Measurements from ENCODE around the gene EYA2.

Gene EYA2

DNA sequence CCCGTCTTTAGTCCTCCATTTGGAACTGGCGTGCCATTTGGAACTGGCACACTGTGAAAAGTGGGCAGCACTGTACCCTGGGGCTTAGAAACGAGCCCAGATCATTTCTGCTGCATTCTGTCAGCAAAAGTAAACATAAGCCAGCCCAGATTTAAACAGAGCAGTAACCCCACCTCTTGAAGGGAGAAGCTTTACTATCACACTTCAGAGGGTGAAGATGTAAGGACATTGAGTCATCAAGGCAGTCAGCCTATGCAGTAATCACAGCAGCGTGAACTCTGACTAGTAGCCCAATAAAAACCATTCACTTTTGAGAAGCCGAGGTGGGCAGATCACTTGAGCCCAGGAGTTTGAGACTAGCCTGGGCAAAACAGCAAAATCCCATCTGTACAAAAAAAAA is 216.9 kb downstream of the EYA2 start:
- DNase-seq (ENCODE audit: low read depth) = no peak

DNA sequence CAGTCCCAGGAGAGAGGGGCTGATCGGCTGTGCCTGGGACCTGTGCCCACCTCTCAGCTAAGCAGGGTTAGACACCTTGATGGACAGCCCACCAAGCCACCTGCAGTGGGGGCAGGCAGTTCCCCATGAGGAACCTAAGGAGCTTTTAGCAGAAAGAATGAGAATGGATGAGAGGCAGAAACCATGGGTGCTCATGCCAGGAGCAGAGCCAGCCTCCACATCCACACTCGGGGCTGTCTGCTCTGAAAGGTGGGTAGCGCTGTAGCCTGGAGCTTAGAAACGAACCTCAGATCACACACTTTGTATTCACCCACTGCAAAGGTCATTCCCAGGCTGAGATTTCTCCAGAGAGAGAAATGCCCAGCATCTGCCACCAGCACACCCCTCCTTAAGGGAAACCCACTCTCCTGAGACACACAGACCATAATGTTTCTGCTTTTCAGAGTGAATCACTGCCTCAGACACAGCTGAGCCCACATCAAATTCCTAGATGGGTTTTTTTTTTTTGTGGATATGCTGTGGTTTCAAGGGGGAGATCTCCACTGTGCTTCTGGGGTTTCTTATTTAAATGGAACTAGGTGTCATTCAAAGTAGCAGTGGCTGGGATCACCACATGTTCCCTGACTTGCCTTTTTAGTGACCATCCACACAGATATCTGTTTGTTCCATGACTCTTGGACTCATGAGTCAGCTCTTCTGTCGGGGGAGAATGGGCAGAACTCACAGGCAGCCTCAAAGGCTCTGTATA is 218.9 kb downstream of the EYA2 start:
- DNase-seq (ENCODE audit: low read depth) = no peak

DNA sequence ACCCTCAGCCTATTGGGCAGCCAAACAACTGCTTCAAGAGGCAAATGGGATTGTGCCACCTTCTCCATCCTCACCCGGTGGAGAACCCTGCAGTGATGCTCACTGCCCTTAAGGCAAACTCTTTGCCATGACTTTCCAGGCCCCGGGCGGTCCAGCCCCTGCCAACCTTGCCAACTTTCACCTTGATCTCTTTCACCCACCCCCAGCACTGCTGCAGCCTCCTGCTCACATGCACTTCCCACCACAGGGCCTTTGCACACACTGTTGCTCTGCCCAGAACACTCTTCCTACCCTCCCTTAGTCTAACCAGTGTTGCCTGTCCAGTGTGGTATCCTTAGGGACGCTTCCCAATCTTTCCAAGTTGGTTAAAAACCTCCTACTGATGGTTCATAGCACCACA is 221.1 kb downstream of the EYA2 start:
- no peak for DNase-seq (ENCODE audit: low read depth)

DNA sequence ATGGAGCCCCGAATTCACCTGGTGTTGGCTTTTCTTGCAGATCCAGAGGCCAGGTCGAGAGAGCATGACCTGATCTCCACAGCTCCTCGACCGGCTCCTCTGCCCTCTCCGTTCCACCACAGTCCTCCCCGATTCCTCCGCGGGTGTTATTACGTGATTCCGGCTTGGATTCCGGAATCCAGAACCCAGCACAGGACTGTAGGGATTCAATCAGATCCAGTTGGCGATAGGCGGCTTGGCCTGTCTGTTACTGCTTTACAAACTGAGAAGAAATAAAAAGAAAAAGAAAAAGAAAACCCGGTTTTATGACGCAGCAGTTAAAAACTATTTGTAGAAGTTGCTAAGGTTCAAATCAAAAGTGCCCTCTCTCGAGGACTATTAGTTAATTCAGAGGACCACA is 222.7 kb downstream of the EYA2 start:
- no peak for DNase-seq (ENCODE audit: low read depth)

DNA sequence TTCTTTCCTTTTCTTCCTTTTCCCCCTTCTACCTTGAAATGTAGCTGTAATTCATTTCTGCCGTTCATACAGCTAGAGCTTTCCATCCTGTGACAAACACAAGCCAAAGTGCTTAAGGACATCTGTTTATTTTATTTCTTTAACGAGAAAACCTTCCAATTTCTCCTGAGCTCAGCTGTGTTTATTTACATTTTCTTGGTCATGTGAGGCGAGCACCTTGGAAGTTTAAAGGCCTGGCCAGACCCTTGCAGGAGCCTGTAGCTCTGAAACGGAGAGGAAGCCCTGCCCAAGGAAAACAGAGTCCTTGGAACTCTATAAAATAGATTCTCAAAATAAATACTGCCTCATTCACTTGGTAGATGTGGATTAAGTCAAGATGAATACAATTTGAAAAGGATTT is 223.1 kb downstream of the EYA2 start:
- DNase-seq (ENCODE audit: low read depth) = no peak

DNA sequence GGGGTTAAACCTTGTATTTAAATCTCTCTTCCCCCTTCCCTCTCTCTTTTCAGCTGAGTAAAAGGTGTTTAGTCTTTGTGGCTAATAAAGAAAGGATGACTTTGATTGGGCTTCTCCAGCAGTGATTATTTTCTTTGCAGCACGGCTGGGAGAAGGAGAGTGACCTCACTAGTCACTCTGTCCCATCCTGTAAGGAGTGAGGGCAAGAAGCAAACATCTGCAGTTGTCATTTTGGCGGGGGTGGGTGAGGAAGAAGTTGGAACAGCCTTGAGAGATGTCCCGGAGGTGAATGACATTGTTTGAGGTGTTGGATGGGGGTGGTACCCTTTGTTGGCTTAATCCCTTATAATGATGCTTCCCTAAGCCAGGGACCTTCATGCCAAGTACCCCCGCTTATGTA is 223.6 kb downstream of the EYA2 start:
- no peak for DNase-seq (ENCODE audit: low read depth)

DNA sequence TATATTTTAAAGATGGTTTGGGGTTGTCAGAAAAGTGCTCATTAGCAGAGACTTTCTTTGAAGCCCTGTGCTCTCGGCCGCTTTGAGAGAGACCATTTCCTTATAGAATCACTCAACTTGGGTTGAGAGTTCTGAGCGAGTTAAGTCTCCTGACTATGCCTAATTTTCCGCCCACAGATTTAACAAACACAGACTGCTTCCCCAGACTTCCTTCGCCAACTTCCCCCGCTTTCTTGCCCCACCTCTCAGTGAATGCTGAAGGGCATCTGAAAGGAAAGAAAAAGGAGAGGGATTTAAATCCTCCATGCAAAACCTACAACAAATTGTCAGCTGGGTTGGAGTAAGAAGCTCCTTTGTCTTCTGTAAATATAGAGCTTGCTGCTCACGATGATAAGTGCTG is 224.0 kb downstream of the EYA2 start:
- no peak for DNase-seq (ENCODE audit: low read depth)

DNA sequence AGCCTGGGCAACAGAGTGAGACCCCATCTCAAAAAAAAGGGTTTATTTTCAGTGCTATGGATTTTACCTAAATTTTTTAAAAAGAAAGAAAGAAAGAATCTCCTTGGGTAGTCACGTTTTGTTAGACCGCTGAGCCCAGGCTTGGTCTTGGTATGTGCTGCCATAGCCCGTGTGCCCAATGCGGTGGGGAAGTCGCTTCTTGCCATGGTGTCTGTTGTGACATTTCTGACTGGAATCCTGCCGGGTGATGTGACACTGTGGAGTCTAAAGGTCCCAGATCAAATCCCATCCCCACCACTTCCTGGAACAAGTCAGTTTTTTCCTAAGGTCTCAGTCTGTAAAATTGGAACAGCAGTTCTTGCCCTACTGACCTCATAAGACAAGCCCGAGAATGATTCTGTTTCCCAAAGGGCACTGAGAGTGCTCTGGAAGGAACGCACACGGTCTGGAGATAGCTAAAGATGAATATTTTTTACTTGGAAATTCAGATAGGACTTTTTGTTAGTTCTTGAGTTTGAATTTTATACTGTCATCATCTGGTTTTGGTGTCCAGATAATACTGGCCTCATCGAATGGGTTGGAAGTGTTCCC is 225.8 kb downstream of the EYA2 start:
- DNase-seq (ENCODE audit: low read depth) = no peak

DNA sequence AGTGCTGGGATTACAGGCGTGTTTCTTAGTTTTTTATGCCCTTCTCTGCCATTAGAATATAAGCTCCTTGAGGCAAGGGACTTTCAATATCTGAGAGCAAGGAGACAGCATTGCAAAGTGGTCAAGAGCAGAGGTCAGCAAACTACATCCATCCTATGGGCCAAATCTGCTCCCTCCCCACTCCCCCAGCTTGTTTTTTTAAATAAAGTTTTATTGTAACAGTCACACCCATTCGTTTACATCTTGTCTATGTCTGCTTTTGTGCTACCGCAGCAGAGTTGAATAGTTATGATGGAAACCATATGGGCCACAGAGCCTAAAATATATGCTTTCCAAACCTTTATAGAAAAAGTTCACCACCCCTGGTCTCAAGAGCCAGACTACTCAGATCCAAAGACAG is 227.9 kb downstream of the EYA2 start:
- DNase-seq (ENCODE audit: low read depth) = no peak

DNA sequence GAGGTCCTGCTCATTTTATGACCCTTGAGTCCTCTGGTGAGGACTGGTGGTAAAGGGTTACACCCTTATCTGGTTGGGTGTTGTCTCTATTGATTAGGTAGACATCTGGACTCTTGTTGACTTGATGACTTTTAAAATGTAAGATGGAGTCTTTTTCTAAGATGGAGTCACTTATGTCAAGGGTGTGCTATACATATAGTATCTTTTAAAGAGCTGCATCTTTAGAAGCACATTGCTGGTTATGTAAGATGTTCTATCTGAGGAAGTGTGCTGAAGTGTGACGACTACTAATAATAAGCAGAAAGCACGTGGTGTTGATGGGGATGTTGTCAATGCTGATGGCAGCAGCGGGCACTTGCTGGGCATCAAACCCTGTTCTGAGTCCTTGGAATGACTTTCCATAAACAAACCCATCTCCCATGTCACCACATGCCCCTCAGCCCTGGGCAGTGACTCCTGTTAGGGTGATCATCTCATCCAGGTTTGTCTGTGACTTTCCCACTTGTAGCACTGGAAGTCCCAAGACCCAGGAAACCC is 229.6 kb downstream of the EYA2 start:
- DNase-seq (ENCODE audit: low read depth) = no peak

DNA sequence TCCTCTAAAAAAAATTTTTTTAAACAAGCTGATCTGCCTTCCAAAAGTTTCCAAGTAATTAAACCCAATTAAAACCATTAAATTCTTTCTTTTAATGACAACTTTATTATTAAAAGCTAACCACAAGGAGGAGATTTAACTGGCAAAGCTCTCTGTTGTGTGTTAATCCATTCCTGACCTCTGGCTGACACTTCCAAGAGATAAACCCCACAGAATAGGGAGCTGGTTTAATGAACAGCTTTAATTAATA is 230.8 kb downstream of the EYA2 start:
- DNase-seq (ENCODE audit: low read depth) = no peak

DNA sequence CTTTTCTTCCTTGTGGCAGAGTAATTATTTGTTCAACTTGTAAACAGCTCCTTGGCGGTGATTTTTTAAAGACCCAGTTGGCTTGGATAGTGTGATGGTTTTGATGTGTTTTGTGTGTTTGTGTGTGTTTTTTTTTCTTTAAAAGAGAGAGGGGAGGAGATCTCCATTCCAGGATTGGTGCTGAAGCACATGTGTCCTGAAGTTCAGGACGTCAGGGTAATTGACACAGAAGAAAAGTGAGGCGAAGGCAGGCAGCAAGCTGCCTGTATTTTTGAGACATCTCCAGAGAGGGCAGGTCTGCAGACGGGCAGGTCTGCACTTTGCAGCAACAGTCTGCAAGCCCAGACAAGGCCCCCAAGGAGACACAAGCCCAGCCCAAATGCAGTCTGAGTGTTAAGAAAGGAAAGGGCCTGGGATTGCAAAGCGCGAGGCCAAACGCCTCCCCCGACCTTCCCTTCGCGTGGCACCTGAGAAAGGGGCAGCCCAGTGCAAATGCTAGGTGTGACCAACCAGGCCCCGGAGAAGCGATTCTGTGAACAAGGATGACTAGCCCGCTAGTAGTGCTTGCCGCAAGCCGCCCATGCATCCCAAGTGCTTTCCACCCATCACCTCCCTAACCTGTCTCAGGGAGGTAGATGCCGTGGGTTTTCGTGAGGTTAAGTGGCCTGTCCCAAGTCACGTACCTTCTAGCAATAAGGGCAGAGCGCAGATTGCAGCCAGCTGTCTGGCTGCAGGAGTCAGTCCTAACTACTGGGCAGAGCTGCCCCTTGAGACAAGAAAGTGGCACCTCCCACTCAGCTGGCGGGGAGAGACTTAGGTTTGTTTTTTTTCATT is 231.3 kb downstream of the EYA2 start:
- no peak for DNase-seq (ENCODE audit: low read depth)

DNA sequence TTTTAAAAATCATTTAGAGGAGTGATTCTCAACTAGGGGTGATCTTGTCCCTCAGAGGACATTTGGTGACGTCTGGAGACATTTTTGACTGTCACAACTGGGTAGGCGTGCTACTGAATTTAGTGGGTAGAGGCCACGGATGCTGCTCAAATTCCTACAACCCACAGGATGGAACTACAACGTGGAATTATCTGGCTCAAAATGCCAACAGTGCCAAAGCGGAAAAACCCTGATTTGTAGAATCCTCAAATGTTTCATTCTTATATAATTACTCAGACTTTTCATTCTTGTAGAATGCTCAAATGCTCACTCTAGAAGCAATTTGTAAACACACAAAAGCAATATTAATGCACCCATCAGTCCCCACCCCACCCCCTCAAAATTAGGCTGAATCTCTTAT is 232.1 kb downstream of the EYA2 start:
- DNase-seq (ENCODE audit: low read depth) = no peak

DNA sequence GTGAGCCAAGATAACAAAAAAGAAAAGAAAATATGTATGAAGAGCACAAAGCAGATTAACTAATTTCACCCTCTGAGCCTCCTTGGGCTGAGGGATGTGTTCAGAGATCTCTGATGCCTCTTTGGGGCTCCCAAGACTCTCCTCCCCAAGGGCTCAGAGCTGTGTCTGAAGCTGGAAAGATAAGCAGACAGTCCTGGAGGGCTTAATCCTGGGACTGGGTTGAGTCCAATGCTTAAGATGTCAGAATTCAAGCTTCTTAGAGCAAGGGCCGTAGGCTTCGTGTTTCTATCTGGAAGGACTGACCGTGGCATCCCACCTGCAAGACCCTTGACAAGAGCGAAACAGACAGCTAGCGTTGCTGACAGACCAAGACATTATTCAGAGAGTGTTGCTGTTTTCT is 232.9 kb downstream of the EYA2 start:
- no peak for DNase-seq (ENCODE audit: low read depth)

DNA sequence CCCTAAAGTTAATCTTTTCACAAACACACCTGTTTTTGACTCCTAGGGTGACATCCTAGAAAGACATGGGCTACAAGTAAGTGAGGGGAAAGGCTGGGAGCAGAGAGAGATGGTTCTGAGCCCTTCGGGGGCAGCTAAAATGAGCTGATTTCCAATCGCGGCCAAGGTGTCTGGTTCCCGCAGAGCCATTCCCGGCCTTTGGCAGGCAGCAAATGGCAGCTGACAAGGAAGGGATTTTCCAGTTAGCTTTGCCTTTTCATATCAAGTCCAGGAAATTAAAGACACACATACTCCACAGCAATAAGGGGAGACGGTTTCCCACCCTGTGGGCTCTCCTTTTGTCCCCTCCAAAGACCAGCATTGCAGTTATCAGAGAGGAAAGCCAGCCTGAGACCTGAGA is 233.4 kb downstream of the EYA2 start:
- DNase-seq (ENCODE audit: low read depth) = no peak

DNA sequence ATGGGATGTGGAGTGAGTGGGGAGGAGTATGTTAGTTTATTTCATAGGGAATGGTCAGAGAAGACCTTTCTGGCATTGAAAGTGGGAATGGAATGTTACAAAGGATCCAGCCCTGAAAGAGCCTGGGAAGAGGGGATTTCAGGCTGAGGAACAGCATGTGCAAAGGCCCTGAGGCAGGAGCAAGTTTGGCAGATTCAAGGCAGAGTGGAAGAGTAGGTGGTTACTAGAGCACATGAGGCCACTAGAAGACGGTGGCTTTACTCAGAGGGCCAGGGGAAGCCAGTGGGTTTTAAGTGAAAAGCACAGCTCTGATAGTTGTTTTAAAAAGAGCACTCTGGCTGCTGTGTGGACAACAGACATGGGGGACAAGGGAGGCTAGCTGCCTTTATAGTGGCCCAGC is 234.7 kb downstream of the EYA2 start:
- DNase-seq (ENCODE audit: low read depth) = no peak

DNA sequence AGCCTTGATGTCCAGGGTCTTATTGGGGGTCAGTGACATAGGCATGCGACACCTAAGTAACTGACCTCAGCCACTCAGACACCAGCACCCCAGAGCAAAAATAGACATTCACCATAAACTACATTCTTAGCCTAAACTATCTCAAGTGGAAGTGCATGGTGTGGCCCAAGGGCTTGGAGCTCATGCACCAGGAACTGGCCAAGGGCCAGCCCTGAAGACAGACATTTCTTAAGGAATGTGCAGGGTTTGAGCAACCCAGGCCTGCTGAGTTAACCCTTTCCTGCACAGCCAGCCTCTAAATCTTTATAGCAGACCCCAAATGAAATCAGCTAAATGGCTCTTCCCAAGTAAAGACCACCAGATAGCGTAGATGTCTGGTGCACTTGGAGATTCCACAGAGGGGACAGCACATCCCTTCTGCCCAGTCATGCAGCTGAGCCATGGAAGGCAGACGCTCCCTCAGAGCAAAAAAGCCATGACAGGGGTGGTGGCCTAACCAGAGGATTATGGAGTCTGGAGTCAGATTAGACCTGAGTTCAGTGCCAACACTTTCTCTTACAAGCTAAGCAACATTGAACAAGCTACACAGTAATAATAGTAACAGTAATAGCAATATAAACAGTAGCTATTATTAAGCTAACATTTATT is 239.3 kb downstream of the EYA2 start:
- peak; percentile 57 for DNase-seq (ENCODE audit: low read depth)

DNA sequence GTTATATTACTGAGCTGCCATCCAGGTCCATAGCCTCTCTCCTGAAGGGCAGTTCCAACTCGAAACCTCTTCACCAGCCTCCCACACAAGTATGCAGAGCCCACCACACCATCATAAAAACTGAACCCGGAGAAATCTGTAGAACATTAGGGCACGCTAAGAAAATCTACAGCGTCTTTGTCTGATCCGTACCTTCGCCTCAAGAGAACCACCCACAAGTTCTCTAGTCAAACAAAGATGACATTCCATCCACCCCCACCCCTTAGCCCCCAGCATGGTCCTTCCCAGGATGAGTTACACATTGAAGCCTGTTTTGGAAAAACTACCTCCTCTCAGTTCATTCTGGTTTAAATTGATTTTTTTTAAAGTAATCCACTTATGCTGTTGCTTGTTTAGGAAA is 242.1 kb downstream of the EYA2 start:
- no peak for DNase-seq (ENCODE audit: low read depth)

DNA sequence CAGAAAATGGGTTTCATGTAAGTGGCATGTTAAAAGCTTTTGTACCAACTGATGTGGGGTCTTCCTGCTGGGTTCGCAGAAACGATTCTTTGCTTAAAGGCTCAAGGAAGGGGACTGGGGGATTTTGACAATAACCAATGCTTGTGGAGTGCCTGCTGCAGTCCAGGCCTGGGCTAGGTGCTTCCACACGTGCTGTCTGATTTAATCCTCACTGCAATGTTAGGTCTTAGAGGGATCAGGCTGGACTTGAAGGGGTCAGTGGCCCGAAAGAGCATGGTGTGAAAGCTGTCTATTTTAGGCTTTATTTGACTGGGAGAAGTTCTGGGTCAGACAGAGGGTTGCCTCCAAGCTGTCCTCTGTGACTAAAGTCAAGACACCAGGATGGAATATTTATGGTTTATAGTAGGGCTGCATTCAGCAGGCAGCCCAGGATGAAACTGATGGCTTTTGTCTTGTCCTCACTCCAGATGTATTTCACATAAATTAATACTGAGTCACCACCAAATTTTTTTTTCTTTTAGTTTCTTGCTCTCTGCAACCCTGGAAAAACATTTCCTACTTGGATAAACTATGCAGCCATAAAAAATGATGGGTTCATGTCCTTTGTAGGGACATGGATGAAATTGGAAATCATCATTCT is 242.7 kb downstream of the EYA2 start:
- DNase-seq (ENCODE audit: low read depth) = no peak

DNA sequence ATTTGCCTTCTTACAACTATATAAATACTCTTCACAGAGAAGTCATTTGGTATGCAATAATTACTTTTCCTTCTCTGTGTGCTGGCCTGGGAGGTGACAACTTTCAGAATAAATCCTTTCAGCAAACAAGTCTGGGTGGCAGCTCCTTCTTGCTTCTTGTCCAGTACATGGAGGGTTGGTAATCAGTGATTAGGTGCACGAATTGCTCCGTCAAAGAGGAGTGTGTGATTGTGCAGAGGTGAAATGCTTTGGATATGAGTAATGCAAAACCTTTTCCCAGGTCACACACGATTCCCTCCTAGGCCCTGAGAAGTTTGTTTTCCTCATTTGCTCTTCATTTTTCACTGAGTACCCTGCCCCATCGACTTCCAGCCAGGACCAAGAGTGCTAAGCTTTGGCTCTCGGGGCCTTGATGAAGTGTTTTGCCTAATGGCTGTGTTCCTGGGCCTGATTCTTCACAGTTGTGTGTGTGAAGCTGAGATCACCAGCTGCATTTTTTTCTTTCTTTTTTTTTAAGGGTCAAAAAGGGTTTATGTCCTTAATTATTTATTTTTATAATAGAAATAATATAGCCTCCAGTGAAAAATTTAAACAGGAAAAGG is 245.4 kb downstream of the EYA2 start:
- DNase-seq (ENCODE audit: low read depth) = no peak

DNA sequence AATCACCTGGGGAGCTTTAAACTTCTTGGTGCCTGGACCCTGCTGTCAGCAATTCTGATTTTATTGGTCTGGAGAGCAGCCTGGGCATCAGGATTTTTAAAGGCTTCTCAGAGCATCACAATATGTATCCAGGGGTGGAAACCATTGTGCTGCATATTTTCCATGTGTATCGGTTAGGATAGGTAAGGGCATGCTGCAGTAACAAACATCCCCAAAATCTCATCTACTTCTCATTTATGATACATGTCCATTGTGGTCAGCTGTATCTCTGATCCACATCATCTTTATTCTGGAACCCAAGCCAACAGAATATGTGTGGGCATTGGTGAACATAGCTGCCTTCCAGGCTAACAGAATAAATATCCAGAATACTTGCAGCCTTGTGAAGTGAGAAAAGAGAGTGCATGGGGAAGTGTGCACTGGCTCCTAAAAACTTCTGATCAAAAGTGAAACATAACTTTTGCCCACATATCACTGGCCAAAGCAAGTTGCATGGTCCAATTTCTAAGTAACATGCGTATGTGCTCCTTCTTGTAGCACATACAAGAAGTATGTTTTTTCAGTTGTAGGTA is 246.8 kb downstream of the EYA2 start:
- no peak for DNase-seq (ENCODE audit: low read depth)

Measured in fibroblast of the conjunctiva (primary cell).